DOHH2 (cell line): Measurements from ENCODE around the gene SUSD5.

ENCODE experiments used
- H3F3A ChIP-seq: fragments of 200-600 bp; sonication (generic), shearing (Covaris generic); 2 replicates; pipeline ENCODE4 v1.6.0; 2016; ENCODE audit warnings: antibody characterized with exemption, mild to moderate bottlenecking; ENCODE audit not compliant: control insufficient read depth, insufficient read depth
- H3K27ac ChIP-seq: fragments of 200-600 bp; sonication (generic); 2 replicates; pipeline ENCODE4 v1.5.1; 2014; ENCODE audit warnings: low read depth, mild to moderate bottlenecking, low read length, moderate library complexity
- H3K27me3 ChIP-seq: fragments of 200-600 bp; sonication (generic); 2 replicates; pipeline ENCODE4 v1.6.1; 2014; ENCODE audit warnings: mild to moderate bottlenecking, low read length, mixed read lengths; ENCODE audit not compliant: control insufficient read depth
- H3K36me3 ChIP-seq: fragments of 200-600 bp; sonication (generic); 2 replicates; pipeline ENCODE4 v1.6.1; 2014; ENCODE audit warnings: mild to moderate bottlenecking, low read length, moderate library complexity, mixed read lengths; ENCODE audit not compliant: control insufficient read depth
- H3K4me1 ChIP-seq: fragments of 200-600 bp; sonication (generic); 2 replicates; pipeline ENCODE4 v1.6.1; 2014; ENCODE audit warnings: mild to moderate bottlenecking, low read length, mixed read lengths; ENCODE audit not compliant: control insufficient read depth
- H3K4me2 ChIP-seq: fragments of 200-600 bp; sonication (generic); 2 replicates; pipeline ENCODE4 v1.6.0; 2014; ENCODE audit warnings: mild to moderate bottlenecking, low read length, moderate library complexity
- H3K4me3 ChIP-seq: fragments of 200-600 bp; sonication (generic); 2 replicates; pipeline ENCODE4 v1.5.1; 2014; ENCODE audit warnings: mild to moderate bottlenecking, low read length, mixed read lengths
- H3K79me2 ChIP-seq: fragments of 200-600 bp; sonication (generic); 2 replicates; pipeline ENCODE4 v1.6.1; 2014; ENCODE audit warnings: mild to moderate bottlenecking, low read length, mixed read lengths; ENCODE audit not compliant: control insufficient read depth
- H3K9me2 ChIP-seq: fragments of 200-600 bp; sonication (generic); replicated peaks from 2 replicates; pipeline ENCODE4 v1.6.1; 2014; ENCODE audit warnings: mild to moderate bottlenecking, low read length, mixed read lengths; ENCODE audit not compliant: control insufficient read depth
- H3K9me3 ChIP-seq: fragments of 200-600 bp; sonication (generic); 2 replicates; pipeline ENCODE4 v1.6.1; 2014; ENCODE audit warnings: antibody characterized with exemption, low read length, mixed read lengths; ENCODE audit not compliant: control insufficient read depth, insufficient read depth
- H4K20me1 ChIP-seq: fragments of 200-600 bp; sonication (generic); 2 replicates; pipeline ENCODE4 v1.6.0; 2014; ENCODE audit warnings: low read depth, mild to moderate bottlenecking, antibody characterized with exemption, low read length, moderate library complexity; ENCODE audit not compliant: control insufficient read depth, insufficient read depth
- EZH2phosphoT487 ChIP-seq: fragments of 200-600 bp; sonication (generic); IDR thresholded peaks from 2 replicates; pipeline ENCODE4 v1.6.1; 2017; ENCODE audit warnings: borderline replicate concordance, mild to moderate bottlenecking, antibody characterized with exemption, low read length, moderate library complexity, mixed read lengths
- TF ChIP-seq, protein P1 (sequence below): fragments of 200-600 bp; sonication (generic); IDR thresholded peaks from one replicate; pipeline ENCODE4 v1.5.1; 2014; ENCODE audit warnings: antibody characterized with exemption, mild to moderate bottlenecking, low read depth, low read length; ENCODE audit not compliant: poor library complexity, severe bottlenecking

Gene SUSD5

DNA sequence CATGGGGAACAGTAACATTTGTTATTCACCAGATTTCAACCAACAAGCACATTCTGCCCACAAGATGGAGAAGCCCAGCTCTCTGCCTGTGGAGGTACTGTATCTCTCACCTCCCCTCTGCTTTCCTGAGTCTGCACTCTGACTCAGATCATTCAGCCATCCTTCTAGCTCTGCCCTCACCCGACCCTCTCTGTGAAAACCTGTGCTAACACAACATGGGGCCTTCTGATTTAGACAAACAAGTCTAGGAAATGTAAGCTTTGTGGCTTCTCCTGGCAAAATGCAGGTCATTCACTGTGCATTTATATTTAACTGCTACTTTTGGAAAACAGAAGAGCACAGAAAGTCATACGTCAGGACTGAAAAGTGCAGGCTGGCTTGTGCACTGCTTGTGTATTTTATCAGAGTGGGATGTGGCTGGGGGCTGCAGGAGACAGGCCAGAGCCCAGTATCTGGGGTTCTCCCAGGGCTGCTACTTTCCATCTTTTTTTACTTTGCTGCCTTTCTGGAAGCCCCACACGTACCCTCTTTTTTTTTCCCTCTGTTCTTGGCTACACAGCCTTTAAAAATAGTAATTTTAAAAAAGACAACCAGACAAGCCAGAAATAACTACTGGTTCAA lies 50.8 kb downstream of the SUSD5 start:
- Histone ChIP-seq H3K27me3 (peaks cover 6% of the 10 kb centered on the region; the same call in 1 of the 2 replicates), H3K4me1 (peaks cover 4% of the 10 kb centered on the region), H3K9me2 (no peaks in the 10 kb centered on the region), H3K4me3 (no peak overlapping the region), H3K9me3 (no peaks in the 10 kb centered on the region), H3K36me3 (no peaks in the 10 kb centered on the region), H3F3A (no peaks in the 10 kb centered on the region), H3K4me2 (no peak overlapping the region), H4K20me1 (no peaks in the 10 kb centered on the region), H3K79me2 (no peaks in the 10 kb centered on the region), H3K27ac (no peak overlapping the region)
- TF ChIP-seq EZH2phosphoT487, result no peak
- TF ChIP-seq, protein P1, sequence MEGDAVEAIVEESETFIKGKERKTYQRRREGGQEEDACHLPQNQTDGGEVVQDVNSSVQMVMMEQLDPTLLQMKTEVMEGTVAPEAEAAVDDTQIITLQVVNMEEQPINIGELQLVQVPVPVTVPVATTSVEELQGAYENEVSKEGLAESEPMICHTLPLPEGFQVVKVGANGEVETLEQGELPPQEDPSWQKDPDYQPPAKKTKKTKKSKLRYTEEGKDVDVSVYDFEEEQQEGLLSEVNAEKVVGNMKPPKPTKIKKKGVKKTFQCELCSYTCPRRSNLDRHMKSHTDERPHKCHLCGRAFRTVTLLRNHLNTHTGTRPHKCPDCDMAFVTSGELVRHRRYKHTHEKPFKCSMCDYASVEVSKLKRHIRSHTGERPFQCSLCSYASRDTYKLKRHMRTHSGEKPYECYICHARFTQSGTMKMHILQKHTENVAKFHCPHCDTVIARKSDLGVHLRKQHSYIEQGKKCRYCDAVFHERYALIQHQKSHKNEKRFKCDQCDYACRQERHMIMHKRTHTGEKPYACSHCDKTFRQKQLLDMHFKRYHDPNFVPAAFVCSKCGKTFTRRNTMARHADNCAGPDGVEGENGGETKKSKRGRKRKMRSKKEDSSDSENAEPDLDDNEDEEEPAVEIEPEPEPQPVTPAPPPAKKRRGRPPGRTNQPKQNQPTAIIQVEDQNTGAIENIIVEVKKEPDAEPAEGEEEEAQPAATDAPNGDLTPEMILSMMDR, result no peak

- no peak overlapping the region for H3K27ac ChIP-seq
- TF ChIP-seq, protein P1, result no peak
- no peak for TF ChIP-seq EZH2phosphoT487
- no peak overlapping the region for H3K4me2 ChIP-seq
- H3K9me3 ChIP-seq, result no peaks in the 10 kb centered on the region
- peaks cover 4% of the 10 kb centered on the region for H3K4me1 ChIP-seq
- no peak overlapping the region for H3K4me3 ChIP-seq
- peaks cover 8% of the 10 kb centered on the region for H3K27me3 ChIP-seq
- no peaks in the 10 kb centered on the region for H3K79me2 ChIP-seq
- H3F3A ChIP-seq, result no peaks in the 10 kb centered on the region
- H4K20me1 ChIP-seq, result no peaks in the 10 kb centered on the region
- H3K36me3 ChIP-seq, result no peaks in the 10 kb centered on the region
- H3K9me2 ChIP-seq, result no peaks in the 10 kb centered on the region
Observed at GRCh38 chr3:33167284-33167683, 51.3 kb downstream of the SUSD5 start.

DNA sequence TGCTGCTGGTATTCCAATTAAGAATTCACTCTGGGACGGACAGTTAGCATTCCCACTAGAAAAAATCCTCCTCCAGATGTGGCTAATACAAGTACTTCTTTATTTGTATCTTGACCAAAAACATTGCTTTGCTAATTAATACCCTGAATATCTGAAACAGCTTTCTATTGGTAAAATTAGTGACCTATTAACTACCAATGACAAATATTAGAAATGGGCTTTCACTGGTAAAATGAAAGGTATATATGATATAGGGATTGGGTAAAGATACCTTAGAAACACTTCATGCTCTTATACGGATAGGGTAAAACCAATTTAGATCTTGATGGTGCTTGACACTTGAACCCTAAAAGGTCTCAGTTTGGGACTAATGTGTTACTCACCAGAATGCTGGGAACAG lies 52.5 kb downstream of the SUSD5 start:
- TF ChIP-seq, protein P1, result no peak
- no peak for TF ChIP-seq EZH2phosphoT487
- Histone ChIP-seq H3K9me2 (no peaks in the 10 kb centered on the region), H3K4me2 (no peak overlapping the region), H3F3A (no peaks in the 10 kb centered on the region), H3K79me2 (no peaks in the 10 kb centered on the region), H3K27ac (no peak overlapping the region), H4K20me1 (no peaks in the 10 kb centered on the region), H3K36me3 (no peaks in the 10 kb centered on the region), H3K4me1 (no peaks in the 10 kb centered on the region), H3K4me3 (no peak overlapping the region), H3K9me3 (no peaks in the 10 kb centered on the region), H3K27me3 (peaks cover 12% of the 10 kb centered on the region)
